ENCODE results near the gene BAIAP2L1.

The BAIAP2L1 gene

DNA sequence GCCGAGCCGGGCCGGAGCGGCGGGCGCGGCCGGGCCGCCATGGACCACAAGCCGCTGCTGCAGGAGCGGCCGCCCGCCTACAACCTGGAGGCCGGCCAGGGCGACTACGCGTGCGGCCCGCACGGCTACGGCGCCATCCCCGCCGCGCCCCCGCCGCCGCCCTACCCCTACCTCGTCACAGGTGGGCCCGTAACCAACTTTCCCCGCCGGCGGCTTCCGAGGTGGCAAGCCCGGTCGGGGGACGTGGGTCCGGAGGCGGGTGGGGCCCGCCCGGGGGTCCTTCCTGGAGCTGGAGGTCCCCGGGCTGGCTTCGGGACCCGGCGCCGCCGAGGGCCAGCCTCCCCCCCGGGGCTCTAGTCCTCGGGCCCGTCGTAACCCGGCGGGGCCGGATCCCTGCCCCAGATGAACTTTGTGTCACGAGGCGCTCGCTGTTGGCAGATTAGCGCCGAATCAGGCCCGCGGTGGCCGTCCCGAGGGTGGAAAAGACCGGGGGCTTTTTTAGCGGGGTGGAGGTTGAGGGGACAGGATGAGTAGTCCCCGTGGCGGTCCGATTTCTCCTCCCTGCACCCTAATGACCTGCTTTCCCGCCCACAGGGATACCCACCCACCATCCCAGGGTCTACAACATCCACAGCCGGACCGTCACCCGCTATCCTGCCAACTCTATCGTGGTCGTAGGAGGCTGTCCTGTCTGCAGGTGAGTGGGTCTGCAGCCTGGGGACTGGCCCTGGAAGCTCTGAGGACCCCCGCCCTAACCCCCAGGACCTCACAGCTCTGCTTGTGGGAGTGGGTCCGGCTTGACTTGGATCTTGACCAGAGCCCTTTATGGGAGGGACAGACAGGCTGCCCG lies 118.9 kb downstream of the BAIAP2L1 start (continued):
- TF ChIP-seq, protein P1, sequence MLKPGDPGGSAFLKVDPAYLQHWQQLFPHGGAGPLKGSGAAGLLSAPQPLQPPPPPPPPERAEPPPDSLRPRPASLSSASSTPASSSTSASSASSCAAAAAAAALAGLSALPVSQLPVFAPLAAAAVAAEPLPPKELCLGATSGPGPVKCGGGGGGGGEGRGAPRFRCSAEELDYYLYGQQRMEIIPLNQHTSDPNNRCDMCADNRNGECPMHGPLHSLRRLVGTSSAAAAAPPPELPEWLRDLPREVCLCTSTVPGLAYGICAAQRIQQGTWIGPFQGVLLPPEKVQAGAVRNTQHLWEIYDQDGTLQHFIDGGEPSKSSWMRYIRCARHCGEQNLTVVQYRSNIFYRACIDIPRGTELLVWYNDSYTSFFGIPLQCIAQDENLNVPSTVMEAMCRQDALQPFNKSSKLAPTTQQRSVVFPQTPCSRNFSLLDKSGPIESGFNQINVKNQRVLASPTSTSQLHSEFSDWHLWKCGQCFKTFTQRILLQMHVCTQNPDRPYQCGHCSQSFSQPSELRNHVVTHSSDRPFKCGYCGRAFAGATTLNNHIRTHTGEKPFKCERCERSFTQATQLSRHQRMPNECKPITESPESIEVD (tag by site-specific recombination; IDR thresholded peaks at IDR 0.05), result no peak
- TF ChIP-seq, protein P2, sequence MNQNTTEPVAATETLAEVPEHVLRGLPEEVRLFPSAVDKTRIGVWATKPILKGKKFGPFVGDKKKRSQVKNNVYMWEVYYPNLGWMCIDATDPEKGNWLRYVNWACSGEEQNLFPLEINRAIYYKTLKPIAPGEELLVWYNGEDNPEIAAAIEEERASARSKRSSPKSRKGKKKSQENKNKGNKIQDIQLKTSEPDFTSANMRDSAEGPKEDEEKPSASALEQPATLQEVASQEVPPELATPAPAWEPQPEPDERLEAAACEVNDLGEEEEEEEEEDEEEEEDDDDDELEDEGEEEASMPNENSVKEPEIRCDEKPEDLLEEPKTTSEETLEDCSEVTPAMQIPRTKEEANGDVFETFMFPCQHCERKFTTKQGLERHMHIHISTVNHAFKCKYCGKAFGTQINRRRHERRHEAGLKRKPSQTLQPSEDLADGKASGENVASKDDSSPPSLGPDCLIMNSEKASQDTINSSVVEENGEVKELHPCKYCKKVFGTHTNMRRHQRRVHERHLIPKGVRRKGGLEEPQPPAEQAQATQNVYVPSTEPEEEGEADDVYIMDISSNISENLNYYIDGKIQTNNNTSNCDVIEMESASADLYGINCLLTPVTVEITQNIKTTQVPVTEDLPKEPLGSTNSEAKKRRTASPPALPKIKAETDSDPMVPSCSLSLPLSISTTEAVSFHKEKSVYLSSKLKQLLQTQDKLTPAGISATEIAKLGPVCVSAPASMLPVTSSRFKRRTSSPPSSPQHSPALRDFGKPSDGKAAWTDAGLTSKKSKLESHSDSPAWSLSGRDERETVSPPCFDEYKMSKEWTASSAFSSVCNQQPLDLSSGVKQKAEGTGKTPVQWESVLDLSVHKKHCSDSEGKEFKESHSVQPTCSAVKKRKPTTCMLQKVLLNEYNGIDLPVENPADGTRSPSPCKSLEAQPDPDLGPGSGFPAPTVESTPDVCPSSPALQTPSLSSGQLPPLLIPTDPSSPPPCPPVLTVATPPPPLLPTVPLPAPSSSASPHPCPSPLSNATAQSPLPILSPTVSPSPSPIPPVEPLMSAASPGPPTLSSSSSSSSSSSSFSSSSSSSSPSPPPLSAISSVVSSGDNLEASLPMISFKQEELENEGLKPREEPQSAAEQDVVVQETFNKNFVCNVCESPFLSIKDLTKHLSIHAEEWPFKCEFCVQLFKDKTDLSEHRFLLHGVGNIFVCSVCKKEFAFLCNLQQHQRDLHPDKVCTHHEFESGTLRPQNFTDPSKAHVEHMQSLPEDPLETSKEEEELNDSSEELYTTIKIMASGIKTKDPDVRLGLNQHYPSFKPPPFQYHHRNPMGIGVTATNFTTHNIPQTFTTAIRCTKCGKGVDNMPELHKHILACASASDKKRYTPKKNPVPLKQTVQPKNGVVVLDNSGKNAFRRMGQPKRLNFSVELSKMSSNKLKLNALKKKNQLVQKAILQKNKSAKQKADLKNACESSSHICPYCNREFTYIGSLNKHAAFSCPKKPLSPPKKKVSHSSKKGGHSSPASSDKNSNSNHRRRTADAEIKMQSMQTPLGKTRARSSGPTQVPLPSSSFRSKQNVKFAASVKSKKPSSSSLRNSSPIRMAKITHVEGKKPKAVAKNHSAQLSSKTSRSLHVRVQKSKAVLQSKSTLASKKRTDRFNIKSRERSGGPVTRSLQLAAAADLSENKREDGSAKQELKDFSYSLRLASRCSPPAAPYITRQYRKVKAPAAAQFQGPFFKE (tag by site-specific recombination; IDR thresholded peaks at IDR 0.05; ENCODE audit: borderline replicate concordance), result no peak
- TF ChIP-seq ZNF221 (tag by site-specific recombination; IDR thresholded peaks at IDR 0.05; ENCODE audit: borderline replicate concordance), result no peak
- no peak for TF ChIP-seq ZNF701 (tag by site-specific recombination; IDR thresholded peaks at IDR 0.05)
- no peak for TF ChIP-seq ZNF248 (tag by site-specific recombination; IDR thresholded peaks at IDR 0.05)
- no peak for TF ChIP-seq ZNF548 (tag by site-specific recombination; IDR thresholded peaks at IDR 0.05)
- no peak for TF ChIP-seq SCRT2 (tag by site-specific recombination; IDR thresholded peaks at IDR 0.05)
- TF ChIP-seq HOXA7 (CRISPR knock-in tag; IDR thresholded peaks at IDR 0.05; ENCODE audit: borderline replicate concordance), result no peak
- TF ChIP-seq WT1 (tag by site-specific recombination; IDR thresholded peaks at IDR 0.05), result no peak
- TF ChIP-seq ZNF521 (tag by site-specific recombination; IDR thresholded peaks at IDR 0.05), result no peak
- TF ChIP-seq ZSCAN16 (tag by site-specific recombination; IDR thresholded peaks at IDR 0.05), result no peak
- TF ChIP-seq ZNF311 (tag by site-specific recombination; IDR thresholded peaks at IDR 0.05; ENCODE audit: borderline replicate concordance), result no peak
- peak; percentile 97 for TF ChIP-seq ZXDB (tag by site-specific recombination; IDR thresholded peaks at IDR 0.05)
- no peak for TF ChIP-seq ZNF155 (tag by site-specific recombination; IDR thresholded peaks at IDR 0.05)
- TF ChIP-seq ZNF549 (tag by site-specific recombination; IDR thresholded peaks at IDR 0.05), result no peak
- TF ChIP-seq, protein P3, sequence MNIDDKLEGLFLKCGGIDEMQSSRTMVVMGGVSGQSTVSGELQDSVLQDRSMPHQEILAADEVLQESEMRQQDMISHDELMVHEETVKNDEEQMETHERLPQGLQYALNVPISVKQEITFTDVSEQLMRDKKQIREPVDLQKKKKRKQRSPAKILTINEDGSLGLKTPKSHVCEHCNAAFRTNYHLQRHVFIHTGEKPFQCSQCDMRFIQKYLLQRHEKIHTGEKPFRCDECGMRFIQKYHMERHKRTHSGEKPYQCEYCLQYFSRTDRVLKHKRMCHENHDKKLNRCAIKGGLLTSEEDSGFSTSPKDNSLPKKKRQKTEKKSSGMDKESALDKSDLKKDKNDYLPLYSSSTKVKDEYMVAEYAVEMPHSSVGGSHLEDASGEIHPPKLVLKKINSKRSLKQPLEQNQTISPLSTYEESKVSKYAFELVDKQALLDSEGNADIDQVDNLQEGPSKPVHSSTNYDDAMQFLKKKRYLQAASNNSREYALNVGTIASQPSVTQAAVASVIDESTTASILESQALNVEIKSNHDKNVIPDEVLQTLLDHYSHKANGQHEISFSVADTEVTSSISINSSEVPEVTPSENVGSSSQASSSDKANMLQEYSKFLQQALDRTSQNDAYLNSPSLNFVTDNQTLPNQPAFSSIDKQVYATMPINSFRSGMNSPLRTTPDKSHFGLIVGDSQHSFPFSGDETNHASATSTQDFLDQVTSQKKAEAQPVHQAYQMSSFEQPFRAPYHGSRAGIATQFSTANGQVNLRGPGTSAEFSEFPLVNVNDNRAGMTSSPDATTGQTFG (tag by site-specific recombination; IDR thresholded peaks at IDR 0.05; ENCODE audit: borderline replicate concordance), result no peak
- TF ChIP-seq ZNF214 (tag by site-specific recombination; IDR thresholded peaks at IDR 0.05; ENCODE audit: borderline replicate concordance), result no peak
- TF ChIP-seq ZNF146 (tag by site-specific recombination; IDR thresholded peaks at IDR 0.05), result no peak
- no peak for TF ChIP-seq ZFP3 (tag by site-specific recombination; IDR thresholded peaks at IDR 0.05; ENCODE audit: low read depth)
- TF ChIP-seq ZFP37 (tag by site-specific recombination; IDR thresholded peaks at IDR 0.05), result 0 out of 2 replicates have a peak, but pooled peaks have one; percentile 19
- no peak for TF ChIP-seq ZNF341 (tag by site-specific recombination; IDR thresholded peaks at IDR 0.05; ENCODE audit: low read depth)
- TF ChIP-seq, protein P4, sequence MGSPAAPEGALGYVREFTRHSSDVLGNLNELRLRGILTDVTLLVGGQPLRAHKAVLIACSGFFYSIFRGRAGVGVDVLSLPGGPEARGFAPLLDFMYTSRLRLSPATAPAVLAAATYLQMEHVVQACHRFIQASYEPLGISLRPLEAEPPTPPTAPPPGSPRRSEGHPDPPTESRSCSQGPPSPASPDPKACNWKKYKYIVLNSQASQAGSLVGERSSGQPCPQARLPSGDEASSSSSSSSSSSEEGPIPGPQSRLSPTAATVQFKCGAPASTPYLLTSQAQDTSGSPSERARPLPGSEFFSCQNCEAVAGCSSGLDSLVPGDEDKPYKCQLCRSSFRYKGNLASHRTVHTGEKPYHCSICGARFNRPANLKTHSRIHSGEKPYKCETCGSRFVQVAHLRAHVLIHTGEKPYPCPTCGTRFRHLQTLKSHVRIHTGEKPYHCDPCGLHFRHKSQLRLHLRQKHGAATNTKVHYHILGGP (tag by site-specific recombination; IDR thresholded peaks at IDR 0.05), result no peak
- peak; percentile 19; the same call in 1 of the 2 replicates for TF ChIP-seq ZEB2 (tag by site-specific recombination; IDR thresholded peaks at IDR 0.05)
- TF ChIP-seq, protein P5, sequence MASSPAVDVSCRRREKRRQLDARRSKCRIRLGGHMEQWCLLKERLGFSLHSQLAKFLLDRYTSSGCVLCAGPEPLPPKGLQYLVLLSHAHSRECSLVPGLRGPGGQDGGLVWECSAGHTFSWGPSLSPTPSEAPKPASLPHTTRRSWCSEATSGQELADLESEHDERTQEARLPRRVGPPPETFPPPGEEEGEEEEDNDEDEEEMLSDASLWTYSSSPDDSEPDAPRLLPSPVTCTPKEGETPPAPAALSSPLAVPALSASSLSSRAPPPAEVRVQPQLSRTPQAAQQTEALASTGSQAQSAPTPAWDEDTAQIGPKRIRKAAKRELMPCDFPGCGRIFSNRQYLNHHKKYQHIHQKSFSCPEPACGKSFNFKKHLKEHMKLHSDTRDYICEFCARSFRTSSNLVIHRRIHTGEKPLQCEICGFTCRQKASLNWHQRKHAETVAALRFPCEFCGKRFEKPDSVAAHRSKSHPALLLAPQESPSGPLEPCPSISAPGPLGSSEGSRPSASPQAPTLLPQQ (tag by site-specific recombination; IDR thresholded peaks at IDR 0.05), result peak; percentile 65
- TF ChIP-seq ZBTB21 (tag by site-specific recombination; IDR thresholded peaks at IDR 0.05), result no peak
- no peak for TF ChIP-seq ZNF132 (tag by site-specific recombination; IDR thresholded peaks at IDR 0.05; ENCODE audit: borderline replicate concordance)
